ENCODE data around the gene FAM120A. TPM values are rescaled to one million over a fixed set of nuclear protein-coding genes. Genes with fewer than 3 reads are reported as not detected.

The FAM120A gene
- total RNA-seq, 4 donors from 2014 or later = 67.5 to 108 (median 89.8) TPM

GRCh38 chr9:93565089-93565488 is 113.6 kb downstream of the FAM120A start:
- Histone ChIP-seq H3K36me3 (peaks cover 39% of the 10 kb centered on the region), H3K4me3 (no peak overlapping the region), H3K27ac (no peak overlapping the region), H3K4me1 (peaks cover 27% of the 10 kb centered on the region), H3K27me3 (no peaks in the 10 kb centered on the region), H3K9me3 (no peaks in the 10 kb centered on the region)
- DNase-seq (ENCODE audit: low spot score in 2 of 2) = no peak
- TF ChIP-seq POLR2AphosphoS5 (IDR thresholded peaks at IDR 0.05) = no peak
- no peak for TF ChIP-seq CTCF (IDR thresholded peaks at IDR 0.05)
- TF ChIP-seq POLR2A (IDR thresholded peaks at IDR 0.05) = no peak
- no peak for TF ChIP-seq EP300 (IDR thresholded peaks at IDR 0.05)
- 82% methylated on average over 4 of the region's 4 CpGs for WGBS

DNA sequence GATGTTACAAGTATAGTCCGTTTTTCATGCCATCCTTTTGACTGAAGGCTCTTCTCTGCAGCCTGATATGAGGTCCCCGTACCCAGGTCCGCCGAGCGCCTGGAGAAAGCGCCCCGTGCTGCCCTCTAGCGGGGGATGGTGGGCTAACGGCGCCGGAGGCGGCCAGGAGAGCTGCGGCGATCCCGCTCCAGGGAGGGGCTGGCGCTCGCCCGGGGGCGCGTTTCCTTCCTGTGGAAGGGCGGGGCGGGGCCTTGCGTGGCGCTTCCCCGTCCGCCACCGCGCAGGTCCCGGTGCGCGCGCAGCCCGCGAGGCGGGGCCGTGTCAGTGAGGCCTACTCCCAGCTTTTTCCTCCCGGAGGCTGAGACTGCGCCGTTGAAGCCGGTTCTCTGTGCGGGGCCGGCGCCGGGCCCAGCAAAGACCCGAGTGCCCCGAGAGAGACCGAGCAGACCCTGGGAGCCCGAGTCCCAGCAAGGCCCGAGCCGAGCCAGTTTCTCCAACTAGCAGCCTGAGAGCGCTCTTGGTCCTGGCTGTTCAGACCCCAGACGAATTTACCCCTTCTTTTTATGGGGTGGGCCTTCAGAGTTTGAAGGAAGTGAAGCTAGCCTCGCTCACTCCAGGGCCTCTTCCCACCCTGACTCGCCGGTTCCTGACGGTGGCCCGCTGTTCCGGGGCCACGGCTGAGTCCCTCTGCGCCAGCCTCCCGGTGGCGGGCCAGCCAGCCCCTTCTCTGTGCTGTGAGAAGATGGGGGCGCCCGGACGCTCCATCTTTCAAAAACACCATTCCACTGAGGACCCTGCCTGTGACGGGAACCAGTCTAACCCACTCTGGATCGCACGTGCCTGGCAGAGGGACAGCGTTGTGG is 115.2 kb downstream of the FAM120A start:
- Histone ChIP-seq H3K9me3 (no peaks in the 10 kb centered on the region), H3K4me3 (peak overlapping the region; percentile 57), H3K27ac (peak overlapping the region; percentile 91), H3K27me3 (no peaks in the 10 kb centered on the region), H3K36me3 (peaks cover 32% of the 10 kb centered on the region), H3K4me1 (peaks cover 27% of the 10 kb centered on the region)
- peak; percentile 97 to 98 for DNase-seq (ENCODE audit: low spot score in 2 of 2)
- 2% methylated on average over 29 of the region's 69 CpGs for WGBS
- TF ChIP-seq POLR2AphosphoS5 (IDR thresholded peaks at IDR 0.05) (peak in 2 of 3 donors; percentile 67), CTCF (IDR thresholded peaks at IDR 0.05) (peak; percentile 77 to 95), EP300 (IDR thresholded peaks at IDR 0.05) (no peak), POLR2A (IDR thresholded peaks at IDR 0.05) (peak; percentile 77 to 95)

DNA sequence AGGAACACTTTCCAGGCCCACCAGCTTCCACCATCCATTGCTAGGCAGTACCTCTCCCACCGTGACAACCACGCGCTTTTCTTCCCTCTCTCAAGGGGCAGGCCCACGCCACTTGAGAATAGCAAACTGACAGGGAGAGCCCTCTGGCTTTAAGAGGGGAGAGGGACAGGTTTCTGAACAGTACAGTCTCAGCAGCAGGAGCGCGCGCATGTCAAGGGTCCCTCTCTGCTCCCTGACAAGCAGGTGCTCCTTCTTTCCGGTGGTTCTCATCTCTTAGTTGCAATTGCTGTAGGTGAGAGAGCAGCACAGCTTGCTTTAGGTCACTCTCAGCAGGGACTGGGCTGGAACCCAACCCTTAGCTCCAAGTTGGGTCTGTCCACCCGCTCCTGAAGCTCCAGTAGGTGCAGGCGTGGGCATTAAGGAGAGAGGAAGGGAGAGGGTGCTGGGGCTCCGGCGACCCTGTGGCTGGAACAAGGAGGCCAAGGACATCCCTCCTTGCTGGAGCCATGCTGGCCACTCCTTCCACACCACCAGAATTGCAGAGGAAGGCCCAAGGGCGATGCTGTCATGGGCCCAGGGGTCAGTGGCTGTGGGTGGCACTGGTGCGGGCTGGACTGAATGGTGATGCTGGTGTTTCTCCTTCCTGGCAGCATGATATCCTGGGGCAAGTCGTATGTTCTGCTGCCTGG is 115.9 kb downstream of the FAM120A start:
- peaks cover 24% of the 10 kb centered on the region for H3K36me3 ChIP-seq
- no peak for TF ChIP-seq POLR2AphosphoS5 (IDR thresholded peaks at IDR 0.05)
- TF ChIP-seq EP300 (IDR thresholded peaks at IDR 0.05) = no peak
- TF ChIP-seq CTCF (IDR thresholded peaks at IDR 0.05) = no peak
- TF ChIP-seq POLR2A (IDR thresholded peaks at IDR 0.05) = no peak
- H3K27me3 ChIP-seq = no peaks in the 10 kb centered on the region
- H3K27ac ChIP-seq = peak overlapping the region; percentile 91
- no peaks in the 10 kb centered on the region for H3K9me3 ChIP-seq
- DNase-seq (ENCODE audit: low spot score in 2 of 2) = peak in 1 of 2 donors; percentile 64
- H3K4me1 ChIP-seq = peaks cover 23% of the 10 kb centered on the region
- WGBS = 51% methylated on average over 11 of the region's 15 CpGs
- peak overlapping the region; percentile 57 for H3K4me3 ChIP-seq

GRCh38 chr9:93568169-93568568 is 116.7 kb downstream of the FAM120A start:
- WGBS = 98% methylated on average over 5 of the region's 5 CpGs
- TF ChIP-seq POLR2AphosphoS5 (IDR thresholded peaks at IDR 0.05) (no peak), CTCF (IDR thresholded peaks at IDR 0.05) (no peak), POLR2A (IDR thresholded peaks at IDR 0.05) (no peak)
- Histone ChIP-seq H3K27ac (no peak overlapping the region), H3K27me3 (no peaks in the 10 kb centered on the region), H3K9me3 (no peaks in the 10 kb centered on the region), H3K4me3 (no peak overlapping the region), H3K36me3 (peaks cover 17% of the 10 kb centered on the region), H3K4me1 (peaks cover 17% of the 10 kb centered on the region)
- peak in 1 of 2 donors; percentile 49 for DNase-seq (ENCODE audit: low spot score in 2 of 2)

- H3K36me3 ChIP-seq = peaks cover 2% of the 10 kb centered on the region
- no peaks in the 10 kb centered on the region for H3K27me3 ChIP-seq
- TF ChIP-seq POLR2A (IDR thresholded peaks at IDR 0.05) (no peak), POLR2AphosphoS5 (IDR thresholded peaks at IDR 0.05) (no peak), EP300 (IDR thresholded peaks at IDR 0.05) (no peak), CTCF (IDR thresholded peaks at IDR 0.05) (no peak)
- H3K9me3 ChIP-seq = no peaks in the 10 kb centered on the region
- 75% methylated on average over 1 of the region's 1 CpG for WGBS
- no peak overlapping the region for H3K4me3 ChIP-seq
- peak in 1 of 2 donors; percentile 42 for DNase-seq (ENCODE audit: low spot score in 2 of 2)
- peaks cover 20% of the 10 kb centered on the region for H3K4me1 ChIP-seq
- H3K27ac ChIP-seq = no peak overlapping the region
Observed at GRCh38 chr9:93569621-93570174, 118.2 kb downstream of the FAM120A start.
